NB4 (cell line): ENCODE measurements around the gene LEPROT.
A peak's percentile ranks its signal among the peaks of the same experiment; 100 is the strongest.
"Not testable (repeated sequence)": the region's sequence is repeated elsewhere in the genome, so short reads cannot be mapped to it uniquely, and the experiment has no call there.

Experiments
- DNase-seq: peaks from one replicate; pipeline ENCODE4 v3.0.0; 2010; ENCODE audit warnings: low read depth
- H3K4me3 ChIP-seq: one replicate; pipeline ENCODE4 v1.5.1; 2011; ENCODE audit warnings: mild to moderate bottlenecking, low read depth, low read length, moderate library complexity
- MAX ChIP-seq: IDR thresholded peaks from 2 replicates; pipeline ENCODE4 v1.6.1; 2011; ENCODE audit warnings: low read depth, low read length
- MYC ChIP-seq: IDR thresholded peaks from 2 replicates; pipeline ENCODE4 v1.6.1; 2011; ENCODE audit warnings: low read depth, low read length
- POLR2A ChIP-seq: IDR thresholded peaks from 2 replicates; pipeline ENCODE4 v1.6.1; 2011; ENCODE audit warnings: mild to moderate bottlenecking; ENCODE audit not compliant: insufficient read length; ENCODE audit errors: extremely low read depth
- TF ChIP-seq, protein P1 (sequence below): IDR thresholded peaks from one replicate; pipeline ENCODE4 v1.5.1; 2012; ENCODE audit warnings: low read depth, low read length

LEPROT gene

GRCh38 chr1:65458730-65459396, 38.4 kb downstream of the LEPROT start:
- no peak for TF ChIP-seq POLR2A
- TF ChIP-seq MYC = no peak
- TF ChIP-seq MAX = no peak
- TF ChIP-seq, protein P1, sequence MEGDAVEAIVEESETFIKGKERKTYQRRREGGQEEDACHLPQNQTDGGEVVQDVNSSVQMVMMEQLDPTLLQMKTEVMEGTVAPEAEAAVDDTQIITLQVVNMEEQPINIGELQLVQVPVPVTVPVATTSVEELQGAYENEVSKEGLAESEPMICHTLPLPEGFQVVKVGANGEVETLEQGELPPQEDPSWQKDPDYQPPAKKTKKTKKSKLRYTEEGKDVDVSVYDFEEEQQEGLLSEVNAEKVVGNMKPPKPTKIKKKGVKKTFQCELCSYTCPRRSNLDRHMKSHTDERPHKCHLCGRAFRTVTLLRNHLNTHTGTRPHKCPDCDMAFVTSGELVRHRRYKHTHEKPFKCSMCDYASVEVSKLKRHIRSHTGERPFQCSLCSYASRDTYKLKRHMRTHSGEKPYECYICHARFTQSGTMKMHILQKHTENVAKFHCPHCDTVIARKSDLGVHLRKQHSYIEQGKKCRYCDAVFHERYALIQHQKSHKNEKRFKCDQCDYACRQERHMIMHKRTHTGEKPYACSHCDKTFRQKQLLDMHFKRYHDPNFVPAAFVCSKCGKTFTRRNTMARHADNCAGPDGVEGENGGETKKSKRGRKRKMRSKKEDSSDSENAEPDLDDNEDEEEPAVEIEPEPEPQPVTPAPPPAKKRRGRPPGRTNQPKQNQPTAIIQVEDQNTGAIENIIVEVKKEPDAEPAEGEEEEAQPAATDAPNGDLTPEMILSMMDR = no peak
- H3K4me3 ChIP-seq = no peak overlapping the region
- no peak for DNase-seq

DNA sequence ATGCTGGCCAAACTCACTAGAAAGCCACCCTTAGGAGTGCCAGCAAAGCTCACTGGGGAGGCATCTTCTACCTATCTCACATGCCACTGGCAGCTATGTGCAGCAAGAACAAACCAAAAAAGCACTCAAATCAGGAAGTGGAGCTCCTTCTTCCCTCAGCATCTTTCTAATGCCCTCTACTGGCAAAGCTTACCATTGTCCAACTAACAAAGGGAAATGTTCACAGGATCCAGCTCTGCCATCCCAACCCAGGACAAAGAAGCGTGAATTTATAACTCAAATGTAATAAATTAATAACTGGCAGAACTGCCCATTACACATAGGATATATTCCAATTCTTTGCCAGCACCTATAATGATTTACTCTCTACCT, 38.9 kb downstream of the LEPROT start:
- peak; percentile 44 for DNase-seq
- no peak overlapping the region for H3K4me3 ChIP-seq
- TF ChIP-seq POLR2A = no peak
- TF ChIP-seq, protein P1 = peak; percentile 52
- TF ChIP-seq MAX = no peak

- DNase-seq = not testable (repeated sequence)
Measured at GRCh38 chr1:65465837-65466236, 45.4 kb downstream of the LEPROT start.

DNA sequence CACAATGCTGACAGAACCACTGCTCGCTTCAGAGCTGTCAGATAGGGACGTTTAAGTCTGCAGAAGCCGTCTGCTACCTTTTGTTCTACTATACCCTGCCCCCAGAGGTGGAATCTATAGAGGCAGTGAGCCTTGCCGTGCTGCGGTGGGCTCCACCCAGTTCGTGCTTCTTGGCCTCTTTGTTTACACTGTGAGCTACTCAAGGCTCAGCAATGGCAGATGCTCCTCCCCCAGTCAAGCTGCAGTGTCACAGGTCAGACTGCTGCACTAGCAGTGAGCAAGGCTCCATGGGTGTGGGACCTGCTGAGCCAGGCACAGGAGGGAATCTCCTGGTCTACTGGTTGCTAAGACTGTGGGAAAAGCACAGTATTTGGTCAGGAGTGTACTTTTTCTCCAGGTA, 47.1 kb downstream of the LEPROT start:
- TF ChIP-seq MYC (no peak), MAX (no peak), POLR2A (no peak)
- TF ChIP-seq, protein P1 = no peak
- no peak overlapping the region for H3K4me3 ChIP-seq
- no peak for DNase-seq

More at GRCh38 chr1:65465837-65466236, 45.4 kb downstream of the LEPROT start:
- not testable (repeated sequence) for H3K4me3 ChIP-seq

GRCh38 chr1:65469126-65469888, 48.8 kb downstream of the LEPROT start:
- TF ChIP-seq, protein P1 = no peak
- TF ChIP-seq POLR2A (no peak), MAX (no peak), MYC (no peak)
- DNase-seq = no peak
- no peak overlapping the region for H3K4me3 ChIP-seq

DNA sequence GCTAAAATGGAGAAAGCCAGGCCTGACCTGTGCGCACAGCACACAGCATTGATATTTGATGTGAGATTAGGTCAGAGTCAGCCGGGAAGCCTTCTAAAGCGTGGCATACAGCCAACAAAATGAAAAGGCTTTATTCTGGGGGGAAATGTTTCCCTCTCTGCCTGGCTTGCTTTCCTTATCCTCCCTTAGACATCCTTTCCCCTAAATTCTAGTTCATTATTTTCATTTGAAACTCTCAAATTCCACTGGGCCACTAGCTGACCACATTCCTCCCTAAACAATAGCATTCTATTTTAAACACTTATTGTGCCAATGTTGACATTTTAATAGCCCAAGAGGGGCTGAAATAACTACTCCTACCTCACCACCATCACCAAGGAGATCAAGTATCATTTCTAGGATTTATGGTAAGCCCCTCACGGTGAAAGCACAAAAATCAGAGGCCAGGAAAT, 49.4 kb downstream of the LEPROT start:
- no peak for TF ChIP-seq MAX
- no peak for TF ChIP-seq MYC
- TF ChIP-seq POLR2A = no peak
- TF ChIP-seq, protein P1 = no peak
- no peak for DNase-seq
- H3K4me3 ChIP-seq = no peak overlapping the region
